Astrocyte of the spinal cord (primary cell): ENCODE results near the gene SEMA4G.

Source experiments
- DNase-seq: peaks from one replicate; pipeline ENCODE4 v3.0.0; 2011; ENCODE audit warnings: low read depth, low spot score
- H3K4me3 ChIP-seq: 2 replicates; pipeline ENCODE4 v1.5.1; 2011; ENCODE audit warnings: low read depth, mild to moderate bottlenecking, low read length, moderate library complexity
- in situ Hi-C: cut with HindIII; loops from 2 replicates; pipeline ENCODE4 v1.10.0; 2017; ENCODE audit warnings: low sequenced_read_pairs
- TF ChIP-seq, protein P1 (sequence below): IDR thresholded peaks from 2 replicates; pipeline ENCODE4 v1.5.1; 2012; ENCODE audit warnings: low read depth, mild to moderate bottlenecking, low read length, inconsistent platforms

Gene SEMA4G

DNA sequence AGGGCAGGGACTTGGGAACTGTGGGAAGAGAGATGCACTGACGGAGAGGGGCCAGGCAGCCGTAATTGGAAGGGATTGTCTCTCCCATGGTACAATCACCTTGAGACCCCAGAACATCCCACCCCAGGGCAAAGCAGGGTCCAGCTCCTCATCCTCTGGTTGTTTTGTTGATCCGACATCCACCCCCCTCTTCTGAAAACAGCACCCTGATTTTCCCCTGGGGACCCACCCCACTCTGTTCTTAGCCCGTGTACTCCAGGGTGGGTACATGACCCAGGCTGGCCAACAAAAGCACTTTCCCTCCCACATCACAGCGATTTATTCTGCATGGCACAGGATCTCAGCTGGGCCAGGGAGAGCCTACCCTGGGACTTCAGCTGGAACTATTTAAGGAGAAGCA lies 47.5 kb downstream of the SEMA4G start:
- no peak for DNase-seq
- H3K4me3 ChIP-seq: no peak overlapping the region
- in situ Hi-C loops: no loop called here

DNA sequence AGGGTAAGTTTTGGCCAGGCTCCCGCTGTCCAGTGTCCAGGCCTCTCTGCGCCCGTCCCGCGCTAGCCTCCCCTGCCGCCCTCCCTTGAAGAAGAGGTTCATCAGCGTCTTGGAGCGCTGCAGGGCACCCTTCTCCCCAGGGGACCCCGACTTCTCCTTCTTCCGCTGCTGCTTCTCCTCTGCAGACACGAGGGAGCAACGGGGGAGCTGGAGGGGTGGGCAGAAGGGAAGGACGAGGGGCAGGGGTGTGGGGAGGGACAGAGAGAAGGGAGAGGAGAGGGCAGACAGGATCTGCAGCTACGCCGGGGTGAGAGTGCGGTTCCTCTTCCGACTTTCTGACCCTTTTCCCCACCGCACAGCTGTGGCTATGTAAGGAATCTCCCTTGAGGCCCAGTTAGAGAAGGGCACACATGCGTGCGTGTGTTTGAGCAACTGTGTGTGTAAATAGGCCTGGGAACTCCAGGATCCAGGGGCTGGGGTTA lies 48.9 kb downstream of the SEMA4G start:
- DNase-seq: no peak
- TF ChIP-seq, protein P1, sequence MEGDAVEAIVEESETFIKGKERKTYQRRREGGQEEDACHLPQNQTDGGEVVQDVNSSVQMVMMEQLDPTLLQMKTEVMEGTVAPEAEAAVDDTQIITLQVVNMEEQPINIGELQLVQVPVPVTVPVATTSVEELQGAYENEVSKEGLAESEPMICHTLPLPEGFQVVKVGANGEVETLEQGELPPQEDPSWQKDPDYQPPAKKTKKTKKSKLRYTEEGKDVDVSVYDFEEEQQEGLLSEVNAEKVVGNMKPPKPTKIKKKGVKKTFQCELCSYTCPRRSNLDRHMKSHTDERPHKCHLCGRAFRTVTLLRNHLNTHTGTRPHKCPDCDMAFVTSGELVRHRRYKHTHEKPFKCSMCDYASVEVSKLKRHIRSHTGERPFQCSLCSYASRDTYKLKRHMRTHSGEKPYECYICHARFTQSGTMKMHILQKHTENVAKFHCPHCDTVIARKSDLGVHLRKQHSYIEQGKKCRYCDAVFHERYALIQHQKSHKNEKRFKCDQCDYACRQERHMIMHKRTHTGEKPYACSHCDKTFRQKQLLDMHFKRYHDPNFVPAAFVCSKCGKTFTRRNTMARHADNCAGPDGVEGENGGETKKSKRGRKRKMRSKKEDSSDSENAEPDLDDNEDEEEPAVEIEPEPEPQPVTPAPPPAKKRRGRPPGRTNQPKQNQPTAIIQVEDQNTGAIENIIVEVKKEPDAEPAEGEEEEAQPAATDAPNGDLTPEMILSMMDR: no peak
- in situ Hi-C loops: no loop called here

More for the DNA sequence above, 47.5 kb downstream of the SEMA4G start:
- TF ChIP-seq, protein P1: no peak

DNA sequence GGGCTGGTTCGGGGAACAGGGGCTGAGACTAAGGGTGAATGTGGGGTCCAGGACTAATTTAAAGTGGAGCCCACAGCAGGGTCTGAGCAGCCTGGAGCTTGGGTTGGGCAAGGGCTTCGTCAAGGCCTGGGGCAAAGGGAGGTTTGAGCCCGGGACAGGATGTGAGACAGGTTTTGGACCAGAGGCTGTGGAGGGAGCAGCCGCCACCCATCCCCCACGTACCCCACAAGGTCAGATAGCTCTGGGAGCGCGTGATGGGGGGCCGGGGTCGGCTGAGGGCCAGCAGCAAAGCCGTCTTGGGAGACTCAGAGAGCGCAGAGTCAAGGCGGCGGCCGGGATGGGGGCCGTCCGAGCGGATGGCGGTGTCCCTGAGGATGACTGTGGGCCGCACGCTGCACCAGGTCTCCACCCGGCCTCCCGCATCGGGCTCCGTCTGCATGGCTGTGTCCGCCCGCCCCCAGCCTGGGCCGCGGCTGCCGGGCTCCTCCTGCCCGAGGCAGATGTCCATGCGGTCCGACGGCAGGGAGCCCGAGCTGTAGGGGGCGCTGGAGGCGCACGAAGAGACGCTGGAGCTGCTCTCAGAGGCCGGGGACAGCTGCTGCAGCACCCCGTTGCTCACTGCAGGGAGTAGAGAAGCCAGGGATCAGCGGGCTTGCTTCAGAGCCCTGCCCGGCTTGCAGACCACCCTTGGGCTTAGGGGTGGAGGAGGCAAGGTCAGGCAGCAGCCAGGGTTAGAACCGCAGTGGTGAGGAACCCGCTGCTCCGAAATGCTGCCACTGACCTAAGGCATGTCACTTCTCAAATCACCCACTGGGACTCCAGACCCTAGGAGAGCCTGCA lies 49.5 kb downstream of the SEMA4G start:
- no peak overlapping the region for H3K4me3 ChIP-seq
- in situ Hi-C loops: no loop called here
- DNase-seq: peak; percentile 81
- TF ChIP-seq, protein P1: peak; percentile 82

More for the DNA sequence above, 48.9 kb downstream of the SEMA4G start:
- no peak overlapping the region for H3K4me3 ChIP-seq
